ENCODE results near the gene ZDHHC7. TPM values are rescaled to one million over a fixed set of nuclear protein-coding genes. Genes with fewer than 3 reads are reported as not detected.

The ZDHHC7 gene
- total RNA-seq, 1 donor from 2014 or later, result 59.2 TPM

- Mint-ChIP-seq H3K9me3 (ENCODE audit: unreplicated experiment) (no peaks in the 10 kb centered on the region), H3K4me3 (ENCODE audit: unreplicated experiment) (no peak overlapping the region), H3K36me3 (ENCODE audit: low read depth, unreplicated experiment) (no peaks in the 10 kb centered on the region), H3K27ac (ENCODE audit: unreplicated experiment) (no peak overlapping the region), H3K27me3 (ENCODE audit: low read depth, unreplicated experiment) (peaks cover 17% of the 10 kb centered on the region), H3K4me1 (ENCODE audit: low read depth, unreplicated experiment) (peaks cover 15% of the 10 kb centered on the region)
- TF ChIP-seq EZH2 (IDR thresholded peaks at IDR 0.05; ENCODE audit: insufficient read depth, low read length) (no peak), CTCF (IDR thresholded peaks at IDR 0.05; ENCODE audit: insufficient read depth, low read depth, low read length) (no peak)
- Histone ChIP-seq H3K27ac (ENCODE audit: low read depth, low read length) (no peak overlapping the region), H2AFZ (ENCODE audit: low read depth, low read length) (no peak overlapping the region), H3K79me2 (ENCODE audit: insufficient read depth, low read length) (no peaks in the 10 kb centered on the region), H3K4me2 (ENCODE audit: low read length) (no peak overlapping the region), H3K4me1 (ENCODE audit: insufficient read depth, low read length) (no peaks in the 10 kb centered on the region), H3K9me3 (ENCODE audit: insufficient read depth, low read depth, low read length) (no peaks in the 10 kb centered on the region), H3K36me3 (ENCODE audit: insufficient read depth, low read length) (no peaks in the 10 kb centered on the region), H3K27me3 (ENCODE audit: insufficient read depth, low read length) (no peaks in the 10 kb centered on the region), H4K20me1 (ENCODE audit: insufficient read depth, low read length) (no peaks in the 10 kb centered on the region), H3K9ac (ENCODE audit: low read length) (no peak overlapping the region), H3K4me3 (ENCODE audit: insufficient read depth, low read depth, low read length) (no peak overlapping the region)
- FAIRE-seq (no peak), DNase-seq (ENCODE audit: low read depth) (no peak)
Measured at GRCh38 chr16:84932681-84933080, 78.7 kb downstream of the ZDHHC7 start.

- peaks cover 20% of the 10 kb centered on the region for H3K27me3 Mint-ChIP-seq (ENCODE audit: low read depth, unreplicated experiment)
- H3K27ac ChIP-seq (ENCODE audit: low read depth, low read length), result no peak overlapping the region
- FAIRE-seq (no peak), DNase-seq (ENCODE audit: low read depth) (no peak)
- no peak overlapping the region for H3K4me2 ChIP-seq (ENCODE audit: low read length)
- no peaks in the 10 kb centered on the region for H3K27me3 ChIP-seq (ENCODE audit: insufficient read depth, low read length)
- H3K9me3 Mint-ChIP-seq (ENCODE audit: unreplicated experiment), result no peaks in the 10 kb centered on the region
- no peak for TF ChIP-seq EZH2 (IDR thresholded peaks at IDR 0.05; ENCODE audit: insufficient read depth, low read length)
- no peak for TF ChIP-seq CTCF (IDR thresholded peaks at IDR 0.05; ENCODE audit: insufficient read depth, low read depth, low read length)
- no peak overlapping the region for H3K4me3 ChIP-seq (ENCODE audit: insufficient read depth, low read depth, low read length)
- H3K79me2 ChIP-seq (ENCODE audit: insufficient read depth, low read length), result no peaks in the 10 kb centered on the region
- H2AFZ ChIP-seq (ENCODE audit: low read depth, low read length), result no peak overlapping the region
- no peak overlapping the region for H3K9ac ChIP-seq (ENCODE audit: low read length)
- no peaks in the 10 kb centered on the region for H3K36me3 ChIP-seq (ENCODE audit: insufficient read depth, low read length)
- H4K20me1 ChIP-seq (ENCODE audit: insufficient read depth, low read length), result no peaks in the 10 kb centered on the region
- H3K9me3 ChIP-seq (ENCODE audit: insufficient read depth, low read depth, low read length), result no peaks in the 10 kb centered on the region
- H3K4me1 ChIP-seq (ENCODE audit: insufficient read depth, low read length), result no peaks in the 10 kb centered on the region
- peaks cover 15% of the 10 kb centered on the region for H3K4me1 Mint-ChIP-seq (ENCODE audit: low read depth, unreplicated experiment)
- H3K27ac Mint-ChIP-seq (ENCODE audit: unreplicated experiment), result no peak overlapping the region
- H3K4me3 Mint-ChIP-seq (ENCODE audit: unreplicated experiment), result no peak overlapping the region
- H3K36me3 Mint-ChIP-seq (ENCODE audit: low read depth, unreplicated experiment), result no peaks in the 10 kb centered on the region
Measured at GRCh38 chr16:84931506-84931905, 79.8 kb downstream of the ZDHHC7 start.

DNA sequence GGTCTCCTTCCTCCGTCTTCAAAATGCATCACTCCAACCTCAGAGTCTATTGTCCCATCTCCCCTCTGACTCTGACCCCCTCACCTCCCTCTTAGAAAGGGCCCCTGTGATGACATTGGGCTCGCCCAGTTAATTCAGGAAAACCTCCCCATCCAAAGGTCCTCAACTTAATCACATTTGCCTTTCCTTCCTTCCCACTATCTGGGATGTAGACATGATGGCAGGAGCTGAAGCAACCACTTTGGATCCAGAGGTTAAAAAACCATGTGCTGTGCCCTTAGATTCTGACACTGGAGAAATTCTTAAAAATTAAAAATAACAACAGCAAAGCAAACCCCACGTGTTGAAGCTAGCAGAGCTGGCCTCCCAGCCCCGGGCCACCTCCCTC lies 80.2 kb downstream of the ZDHHC7 start:
- Histone ChIP-seq H3K27ac (ENCODE audit: low read depth, low read length) (no peak overlapping the region), H3K27me3 (ENCODE audit: insufficient read depth, low read length) (no peaks in the 10 kb centered on the region), H3K4me3 (ENCODE audit: insufficient read depth, low read depth, low read length) (no peak overlapping the region), H3K36me3 (ENCODE audit: insufficient read depth, low read length) (no peaks in the 10 kb centered on the region), H4K20me1 (ENCODE audit: insufficient read depth, low read length) (no peaks in the 10 kb centered on the region), H3K9ac (ENCODE audit: low read length) (no peak overlapping the region), H2AFZ (ENCODE audit: low read depth, low read length) (no peak overlapping the region), H3K4me1 (ENCODE audit: insufficient read depth, low read length) (no peaks in the 10 kb centered on the region), H3K9me3 (ENCODE audit: insufficient read depth, low read depth, low read length) (no peaks in the 10 kb centered on the region), H3K4me2 (ENCODE audit: low read length) (no peak overlapping the region), H3K79me2 (ENCODE audit: insufficient read depth, low read length) (no peaks in the 10 kb centered on the region)
- TF ChIP-seq CTCF (IDR thresholded peaks at IDR 0.05; ENCODE audit: insufficient read depth, low read depth, low read length), result no peak
- TF ChIP-seq EZH2 (IDR thresholded peaks at IDR 0.05; ENCODE audit: insufficient read depth, low read length), result no peak
- Mint-ChIP-seq H3K4me3 (ENCODE audit: unreplicated experiment) (no peak overlapping the region), H3K4me1 (ENCODE audit: low read depth, unreplicated experiment) (peaks cover 15% of the 10 kb centered on the region), H3K36me3 (ENCODE audit: low read depth, unreplicated experiment) (no peaks in the 10 kb centered on the region), H3K27ac (ENCODE audit: unreplicated experiment) (no peak overlapping the region), H3K27me3 (ENCODE audit: low read depth, unreplicated experiment) (peaks cover 21% of the 10 kb centered on the region), H3K9me3 (ENCODE audit: unreplicated experiment) (peaks cover 2% of the 10 kb centered on the region)
- DNase-seq (ENCODE audit: low read depth), result no peak
- no peak for FAIRE-seq

Measured in astrocyte (in vitro differentiated cells and primary cell).